KOPT-K1 (cell line): ENCODE data around the gene PLTP.
"Not testable (repeated sequence)": the region's sequence is repeated elsewhere in the genome, so short reads cannot be mapped to it uniquely, and the experiment has no call there.

Source experiments
- H3K27ac ChIP-seq: fragments of 200-600 bp; sonication (generic); 2 replicates; pipeline ENCODE4 v1.5.1; 2016; ENCODE audit warnings: antibody characterized with exemption, mild to moderate bottlenecking, low read depth, low read length; ENCODE audit not compliant: poor library complexity, severe bottlenecking
- H3K36me3 ChIP-seq: fragments of 200-600 bp; sonication (generic); 2 replicates; pipeline ENCODE4 v1.5.1; 2017; ENCODE audit warnings: antibody characterized with exemption, mild to moderate bottlenecking, low read length, moderate library complexity; ENCODE audit not compliant: insufficient read depth
- H3K9me3 ChIP-seq: fragments of 200-600 bp; sonication (generic); 2 replicates; pipeline ENCODE4 v1.5.1; 2017; ENCODE audit warnings: antibody characterized with exemption, low read length, mild to moderate bottlenecking; ENCODE audit not compliant: insufficient read depth, poor library complexity, severe bottlenecking

PLTP gene, protein sequence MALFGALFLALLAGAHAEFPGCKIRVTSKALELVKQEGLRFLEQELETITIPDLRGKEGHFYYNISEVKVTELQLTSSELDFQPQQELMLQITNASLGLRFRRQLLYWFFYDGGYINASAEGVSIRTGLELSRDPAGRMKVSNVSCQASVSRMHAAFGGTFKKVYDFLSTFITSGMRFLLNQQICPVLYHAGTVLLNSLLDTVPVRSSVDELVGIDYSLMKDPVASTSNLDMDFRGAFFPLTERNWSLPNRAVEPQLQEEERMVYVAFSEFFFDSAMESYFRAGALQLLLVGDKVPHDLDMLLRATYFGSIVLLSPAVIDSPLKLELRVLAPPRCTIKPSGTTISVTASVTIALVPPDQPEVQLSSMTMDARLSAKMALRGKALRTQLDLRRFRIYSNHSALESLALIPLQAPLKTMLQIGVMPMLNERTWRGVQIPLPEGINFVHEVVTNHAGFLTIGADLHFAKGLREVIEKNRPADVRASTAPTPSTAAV

DNA sequence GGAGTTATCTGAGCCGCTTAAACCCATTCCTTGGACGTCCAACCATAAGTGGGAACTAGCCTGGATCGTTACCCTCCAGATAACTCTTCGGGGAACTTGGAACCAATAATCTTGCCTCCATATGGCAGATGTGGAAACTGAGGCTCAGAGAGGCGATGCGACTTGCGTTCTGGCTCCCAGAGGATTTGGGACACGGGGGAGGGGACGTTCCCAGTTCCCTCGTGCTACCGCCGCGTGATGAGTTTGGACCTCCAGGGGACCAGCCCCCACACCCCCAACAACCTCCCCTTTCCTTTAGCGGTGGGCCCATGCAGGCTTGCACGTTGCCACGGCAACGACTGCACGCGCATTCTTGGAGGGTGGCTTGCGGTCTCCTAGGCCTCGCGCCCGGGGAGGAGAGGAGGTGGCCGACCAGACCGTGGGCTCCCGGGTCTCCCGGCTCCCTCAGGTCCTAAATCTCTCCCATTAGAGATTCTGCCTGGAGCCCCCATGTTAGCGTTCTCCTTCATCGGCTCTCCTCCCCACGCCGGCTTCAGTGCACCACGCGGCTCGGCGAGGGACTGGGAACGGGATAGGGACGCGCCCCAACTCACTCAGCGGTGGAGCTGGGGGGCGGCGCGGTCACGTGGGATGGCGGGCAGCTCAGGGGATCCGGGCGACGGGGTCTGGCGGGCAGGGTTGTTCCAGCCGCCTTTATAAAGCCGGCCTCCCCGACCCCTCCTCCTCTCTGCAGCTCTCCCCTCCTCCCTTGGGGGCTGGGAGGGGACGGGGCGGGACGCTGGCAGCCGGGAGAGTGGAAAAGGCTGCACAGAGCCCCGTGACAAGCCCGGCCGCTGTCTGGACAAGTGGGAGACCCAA lies at the start of gene PLTP:
Gene PLTP, minus strand, starts transcription at position 670 of the 858 bp plus-strand sequence. CDS start 703 bp downstream, outside the sequence.
- no peaks in the 10 kb centered on the region for H3K9me3 ChIP-seq
- H3K36me3 ChIP-seq = no peaks in the 10 kb centered on the region
- H3K27ac ChIP-seq = no peak within 1 kb of the TSS

DNA sequence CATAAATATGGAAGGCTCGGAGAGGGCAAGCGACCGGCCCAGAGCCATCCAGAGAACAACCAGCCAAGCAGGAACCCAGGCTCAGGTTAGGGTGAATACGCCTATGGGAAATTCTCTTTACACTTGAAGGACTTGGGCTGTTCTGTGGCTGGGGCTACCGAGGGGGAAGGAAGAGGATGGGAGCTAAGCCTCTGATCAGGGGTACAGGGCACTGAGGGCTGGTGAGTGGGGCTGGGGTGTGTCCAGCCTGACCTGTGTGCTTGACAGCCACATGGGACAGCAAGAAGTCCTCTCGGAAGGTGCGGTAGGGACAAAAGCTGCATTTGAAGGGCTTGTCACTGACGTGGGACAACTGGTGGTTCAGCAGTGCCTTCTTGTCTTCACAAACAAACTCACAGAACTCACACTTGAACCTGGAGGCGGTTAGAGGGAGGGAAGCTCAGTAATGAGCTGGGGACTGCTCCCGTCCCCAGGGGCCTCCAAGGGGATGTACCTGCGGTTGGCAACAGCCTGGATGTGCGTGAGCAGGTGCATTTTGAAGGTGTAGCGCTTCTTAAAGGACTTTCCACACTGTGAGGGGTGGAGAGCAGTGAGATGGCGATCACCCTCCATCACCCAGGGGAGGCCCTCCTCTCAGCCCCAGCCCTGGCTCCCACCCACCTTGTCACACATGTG lies 48.1 kb upstream of the PLTP start:
- no peaks in the 10 kb centered on the region for H3K9me3 ChIP-seq
- no peak overlapping the region for H3K27ac ChIP-seq
- peaks cover 98% of the 10 kb centered on the region for H3K36me3 ChIP-seq

DNA sequence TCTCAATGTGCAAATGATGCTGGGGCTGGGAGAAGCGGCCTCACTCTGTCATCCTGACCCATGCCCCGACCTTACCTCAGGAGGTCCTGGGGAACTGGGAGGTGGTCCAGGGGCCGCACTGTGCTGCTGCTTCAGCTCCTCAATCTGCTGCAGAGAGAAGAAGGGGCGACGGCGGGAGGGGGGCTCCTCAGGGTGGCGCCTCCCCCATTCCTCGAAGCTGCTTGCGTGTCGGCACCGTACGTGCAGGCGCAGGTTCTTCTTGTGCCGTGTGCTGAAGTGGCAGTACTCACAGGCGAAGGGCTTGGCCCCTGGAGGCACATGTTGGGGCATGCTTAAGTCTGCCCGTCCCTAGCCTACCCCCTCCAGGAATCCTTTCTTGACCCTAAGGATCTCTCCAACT lies 47.2 kb upstream of the PLTP start:
- no peak overlapping the region for H3K27ac ChIP-seq
- no peaks in the 10 kb centered on the region for H3K9me3 ChIP-seq
- H3K36me3 ChIP-seq = peaks cover 98% of the 10 kb centered on the region

DNA sequence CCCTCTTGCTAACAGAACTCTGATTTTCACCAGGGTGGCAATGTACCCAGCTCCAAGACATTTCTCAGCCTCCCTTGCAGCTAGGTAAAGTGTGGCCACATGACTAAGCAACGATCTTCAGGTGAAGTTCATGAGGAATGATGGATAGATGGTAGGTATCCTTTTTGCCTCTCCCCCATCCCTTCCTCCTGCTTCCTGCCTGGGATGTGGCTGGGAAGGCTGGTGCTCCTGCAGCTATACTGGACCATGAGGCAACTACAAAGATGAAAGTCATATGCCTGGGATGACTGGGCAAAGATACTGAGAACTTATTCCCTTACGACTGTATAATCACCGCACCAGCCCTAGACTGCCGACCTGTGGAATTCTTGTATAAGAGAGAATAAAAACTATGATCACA lies 46.6 kb upstream of the PLTP start:
- no peaks in the 10 kb centered on the region for H3K9me3 ChIP-seq
- H3K27ac ChIP-seq = no peak overlapping the region
- peaks cover 98% of the 10 kb centered on the region for H3K36me3 ChIP-seq

DNA sequence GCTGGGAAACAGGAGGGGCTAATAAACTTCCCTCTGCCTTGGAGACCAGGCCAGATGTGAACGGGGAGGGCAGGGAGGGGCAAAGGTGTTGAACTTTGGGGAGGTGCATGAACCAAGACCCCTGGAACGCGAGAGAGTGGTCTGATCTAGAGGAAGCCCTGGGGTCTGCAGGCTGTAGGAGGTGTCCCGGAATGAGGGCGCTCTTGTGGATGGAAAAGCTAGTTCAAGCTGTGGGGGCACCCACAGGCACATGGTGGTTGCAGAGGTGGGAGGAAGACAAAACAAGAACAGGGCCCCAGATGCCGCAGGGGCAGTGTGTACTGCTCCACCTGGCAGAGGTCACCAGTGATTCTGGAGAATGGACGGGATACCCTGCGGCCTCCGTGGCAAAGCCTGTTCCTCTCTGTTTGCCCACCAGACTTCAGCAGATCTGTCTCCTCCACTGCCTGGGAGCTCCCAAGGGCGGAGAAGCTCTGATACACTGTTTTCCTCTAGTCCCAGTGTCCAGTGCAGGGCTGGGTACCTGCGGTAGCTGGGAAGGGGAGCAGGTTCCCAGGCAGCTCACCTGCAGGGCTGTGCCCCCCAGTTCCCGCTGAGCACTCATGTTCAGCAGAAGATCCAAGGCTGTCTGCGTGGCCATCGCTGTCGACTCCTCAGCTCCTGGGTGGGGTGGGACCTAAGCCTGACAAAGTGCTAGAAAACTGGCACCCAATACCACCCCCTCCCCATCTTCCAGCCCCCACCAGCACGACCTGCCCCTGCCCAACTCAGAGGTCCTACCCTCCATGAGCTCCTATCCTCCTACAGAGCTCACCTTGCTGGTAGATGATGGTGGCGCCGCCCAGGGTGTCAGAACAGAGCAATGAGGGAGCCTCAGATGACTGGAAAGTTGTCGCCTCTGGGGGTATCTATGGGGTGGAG lies 45.3 kb upstream of the PLTP start:
- Histone ChIP-seq H3K36me3 (peaks cover 98% of the 10 kb centered on the region), H3K27ac (no peak overlapping the region), H3K9me3 (no peaks in the 10 kb centered on the region)

DNA sequence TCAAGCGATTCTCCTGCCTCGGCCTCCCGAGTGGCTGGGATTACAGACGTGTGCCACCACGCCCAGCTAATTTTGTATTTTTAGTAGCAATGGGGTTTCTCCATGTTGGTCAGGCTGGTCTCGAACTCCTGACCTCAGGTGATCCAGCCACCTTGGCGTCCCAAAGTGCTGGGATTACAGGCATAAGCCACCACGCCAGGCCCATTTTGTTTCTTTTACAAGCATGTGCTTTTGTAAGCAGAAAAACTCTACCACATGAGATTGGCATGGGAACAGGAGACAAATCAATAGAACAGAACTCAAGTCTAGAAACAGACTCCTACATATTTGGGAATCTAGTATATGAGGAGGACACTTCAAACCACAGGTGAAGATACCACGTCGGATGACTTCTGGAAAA lies 44.4 kb upstream of the PLTP start:
- H3K9me3 ChIP-seq, H3K27ac ChIP-seq: not testable (repeated sequence)
- peaks cover 98% of the 10 kb centered on the region for H3K36me3 ChIP-seq

DNA sequence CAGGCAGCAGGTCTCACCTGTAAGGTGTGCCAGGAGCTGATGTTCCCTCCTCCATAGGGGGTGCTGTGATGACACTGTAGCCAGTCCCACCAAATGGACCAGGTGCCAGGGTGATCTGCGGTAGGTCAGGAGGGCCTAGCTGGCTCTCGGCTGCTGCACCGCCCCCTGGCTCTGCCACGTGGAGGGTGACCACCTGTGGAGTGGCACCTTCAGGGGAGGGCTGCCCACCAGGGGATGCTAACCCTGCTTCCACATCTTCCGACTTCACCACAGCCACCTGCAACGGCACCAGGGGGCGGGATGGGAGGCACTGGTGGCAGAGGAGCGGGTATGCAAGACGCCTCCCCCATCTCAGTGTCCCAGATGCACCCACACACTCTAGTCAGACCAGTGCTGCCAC lies 41.7 kb upstream of the PLTP start:
- Histone ChIP-seq H3K9me3 (no peaks in the 10 kb centered on the region), H3K36me3 (peaks cover 98% of the 10 kb centered on the region), H3K27ac (no peak overlapping the region)

DNA sequence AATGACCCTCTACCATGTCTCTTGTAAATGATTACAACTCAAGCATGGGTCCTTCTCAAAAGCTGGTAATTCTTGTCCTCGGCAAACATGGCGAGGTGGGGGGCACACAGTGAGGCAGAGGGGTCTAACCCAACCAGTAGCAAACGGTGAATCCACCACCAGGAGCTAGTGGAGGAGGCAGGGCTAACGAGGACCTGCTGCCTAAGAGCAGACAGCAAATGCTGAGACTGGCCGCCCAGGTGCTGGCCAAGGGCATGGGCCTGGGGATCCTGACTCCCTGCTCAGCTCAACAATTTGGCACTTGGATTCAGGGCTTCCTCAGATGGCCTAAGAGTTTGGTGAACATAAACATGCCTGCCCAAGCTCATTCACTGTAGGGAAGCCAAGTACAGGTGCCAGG lies 40.9 kb upstream of the PLTP start:
- H3K36me3 ChIP-seq = peaks cover 98% of the 10 kb centered on the region
- H3K27ac ChIP-seq = no peak overlapping the region
- no peaks in the 10 kb centered on the region for H3K9me3 ChIP-seq

DNA sequence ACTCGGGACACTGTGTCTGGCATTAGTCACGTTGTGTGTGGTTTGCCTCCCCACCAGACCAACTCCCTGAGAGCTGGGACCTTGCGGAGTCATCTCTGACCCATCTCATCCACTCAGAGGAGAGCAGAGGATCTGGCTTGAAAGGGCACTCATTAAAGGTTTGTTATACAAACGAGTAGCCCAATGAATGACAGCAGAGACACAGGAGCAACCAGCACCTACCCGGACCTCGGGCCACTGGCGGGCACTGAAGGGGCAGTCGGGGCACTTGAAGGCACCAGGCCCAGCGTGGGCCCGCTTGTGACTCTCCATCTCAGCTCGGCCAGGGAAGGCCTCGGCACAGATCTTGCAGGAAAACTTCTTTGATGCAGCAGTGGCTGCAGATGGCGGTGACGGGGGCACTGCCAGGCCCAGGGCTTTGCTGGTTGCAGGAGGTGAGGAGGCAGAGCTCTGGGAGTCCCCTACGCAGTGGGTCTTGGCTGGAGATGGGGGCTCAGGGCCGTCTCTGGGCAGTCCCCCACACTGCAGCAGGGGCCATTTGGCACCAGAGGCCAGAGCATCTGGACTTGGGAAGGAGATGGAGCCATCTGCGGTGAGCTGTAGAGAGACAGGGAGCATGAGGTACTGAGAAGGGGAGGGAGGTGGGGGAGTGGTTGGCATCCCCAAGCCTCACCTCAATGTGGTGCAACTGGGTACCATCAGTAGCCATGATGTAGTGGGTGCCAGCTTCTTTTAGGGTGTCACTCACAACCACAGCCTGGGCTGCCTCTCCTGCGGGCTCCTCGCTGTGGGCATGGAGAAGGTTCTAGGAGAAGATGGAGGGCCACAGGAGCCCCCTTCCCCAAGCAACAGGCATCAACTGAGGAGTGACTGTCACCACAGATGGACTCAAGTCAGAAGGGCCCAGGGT lies 40.2 kb upstream of the PLTP start:
- no peaks in the 10 kb centered on the region for H3K9me3 ChIP-seq
- peak overlapping the region; percentile 18 for H3K27ac ChIP-seq
- peaks cover 98% of the 10 kb centered on the region for H3K36me3 ChIP-seq

DNA sequence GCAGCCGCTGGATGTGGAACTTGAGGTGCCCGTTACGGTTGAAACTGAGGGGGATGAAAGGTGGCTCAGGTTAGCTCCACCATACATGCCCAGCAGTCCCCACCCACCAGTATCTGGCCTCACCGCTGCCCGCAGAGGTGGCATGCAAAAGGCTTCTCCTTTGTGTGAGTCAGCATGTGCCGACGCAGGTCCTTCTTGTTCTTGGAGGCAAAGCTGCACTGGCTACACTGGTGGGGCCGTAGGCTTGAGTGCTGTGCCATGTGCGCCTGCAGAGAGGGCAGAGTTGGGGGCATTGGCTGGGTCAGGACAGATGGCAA lies 38.3 kb upstream of the PLTP start:
- Histone ChIP-seq H3K36me3 (peaks cover 98% of the 10 kb centered on the region), H3K27ac (no peak overlapping the region), H3K9me3 (no peaks in the 10 kb centered on the region)

DNA sequence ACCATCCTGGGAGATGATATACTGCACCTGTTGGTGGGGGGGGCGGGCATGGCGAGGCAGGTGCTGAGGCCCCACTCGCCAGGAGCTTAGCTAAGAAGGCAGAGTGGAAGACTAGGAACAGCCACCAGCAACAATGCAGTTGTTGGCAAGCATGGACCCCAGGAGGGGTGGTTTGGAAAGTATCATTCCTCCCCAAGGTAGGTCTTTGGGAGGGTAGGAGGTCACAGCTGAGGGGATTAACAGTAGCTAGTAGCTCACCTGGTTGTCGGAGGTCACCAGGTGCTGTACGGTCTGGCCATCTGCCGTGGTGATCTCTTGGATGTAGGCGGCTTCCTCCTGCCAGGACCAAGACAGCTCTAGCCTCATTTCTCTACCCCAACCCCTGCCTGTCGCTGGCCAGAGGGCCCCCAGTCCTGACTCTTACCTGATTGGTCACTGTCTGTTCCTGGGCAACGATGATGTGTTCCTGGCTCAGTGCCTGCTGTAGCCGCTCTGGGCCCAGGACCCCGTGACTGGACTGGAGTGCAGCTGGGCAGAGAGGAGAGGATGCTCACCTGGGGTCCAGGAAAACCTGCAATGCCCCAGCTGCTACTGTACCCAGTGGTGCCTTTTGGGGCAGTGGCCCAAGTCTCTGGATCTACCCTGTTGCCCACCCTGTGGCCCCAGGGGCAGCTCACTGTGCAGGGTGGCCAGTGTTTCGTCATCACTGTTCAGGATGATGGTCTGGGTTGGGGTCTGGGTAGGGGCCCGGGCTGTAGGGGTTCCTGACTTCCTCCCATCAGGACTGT lies 37.8 kb upstream of the PLTP start:
- Histone ChIP-seq H3K9me3 (no peaks in the 10 kb centered on the region), H3K27ac (no peak overlapping the region), H3K36me3 (peaks cover 100% of the 10 kb centered on the region)

DNA sequence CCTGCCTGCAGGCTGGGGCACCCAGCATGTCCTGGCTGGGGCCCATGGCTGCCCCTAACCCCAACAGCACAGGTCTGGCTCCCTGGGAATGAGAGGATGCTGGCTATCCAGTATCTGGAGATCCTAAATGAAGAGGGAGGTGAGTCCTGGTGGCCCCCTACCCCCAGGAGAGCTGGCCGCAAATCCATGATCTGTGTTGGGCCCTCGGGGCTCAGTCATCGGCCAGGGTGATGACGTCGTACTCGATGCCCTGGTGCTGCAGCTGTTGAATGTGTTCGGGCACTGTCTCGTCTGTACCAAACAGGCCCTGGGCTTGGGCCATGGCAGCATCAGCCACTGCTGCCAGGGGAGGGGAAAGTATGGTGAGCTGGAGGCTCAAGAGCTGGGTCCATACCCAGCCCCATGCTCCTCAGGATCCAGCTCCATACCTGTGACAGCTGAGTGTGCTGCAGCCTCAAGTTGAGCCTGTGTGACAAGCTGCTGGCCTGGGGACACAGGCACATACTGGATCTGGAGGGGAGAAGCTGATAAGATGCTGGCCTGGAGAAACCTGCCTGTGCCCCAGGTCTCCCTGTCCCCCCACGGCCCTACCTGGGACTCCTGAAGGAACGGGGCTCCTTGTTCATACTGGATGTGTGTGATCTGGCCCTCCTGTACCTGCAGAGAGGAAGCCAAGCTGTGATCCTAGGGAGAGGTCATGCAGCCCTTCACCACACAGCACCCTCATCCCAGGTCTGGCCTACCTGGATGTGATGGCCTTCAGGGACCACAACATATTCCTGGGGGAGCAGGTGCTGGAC lies 37.0 kb upstream of the PLTP start:
- Histone ChIP-seq H3K27ac (no peak overlapping the region), H3K9me3 (no peaks in the 10 kb centered on the region), H3K36me3 (peaks cover 100% of the 10 kb centered on the region)
